NCI-H748 (cell line): ENCODE data around the gene LMX1B.
"Not testable (repeated sequence)": the region's sequence is repeated elsewhere in the genome, so short reads cannot be mapped to it uniquely, and the experiment has no call there.

Experiments
- DNase-seq: peaks from one replicate; lab custom pipeline; 2025; ENCODE audit not compliant: unreplicated experiment; lab: John Stamatoyannopoulos, UW

Gene LMX1B

DNA sequence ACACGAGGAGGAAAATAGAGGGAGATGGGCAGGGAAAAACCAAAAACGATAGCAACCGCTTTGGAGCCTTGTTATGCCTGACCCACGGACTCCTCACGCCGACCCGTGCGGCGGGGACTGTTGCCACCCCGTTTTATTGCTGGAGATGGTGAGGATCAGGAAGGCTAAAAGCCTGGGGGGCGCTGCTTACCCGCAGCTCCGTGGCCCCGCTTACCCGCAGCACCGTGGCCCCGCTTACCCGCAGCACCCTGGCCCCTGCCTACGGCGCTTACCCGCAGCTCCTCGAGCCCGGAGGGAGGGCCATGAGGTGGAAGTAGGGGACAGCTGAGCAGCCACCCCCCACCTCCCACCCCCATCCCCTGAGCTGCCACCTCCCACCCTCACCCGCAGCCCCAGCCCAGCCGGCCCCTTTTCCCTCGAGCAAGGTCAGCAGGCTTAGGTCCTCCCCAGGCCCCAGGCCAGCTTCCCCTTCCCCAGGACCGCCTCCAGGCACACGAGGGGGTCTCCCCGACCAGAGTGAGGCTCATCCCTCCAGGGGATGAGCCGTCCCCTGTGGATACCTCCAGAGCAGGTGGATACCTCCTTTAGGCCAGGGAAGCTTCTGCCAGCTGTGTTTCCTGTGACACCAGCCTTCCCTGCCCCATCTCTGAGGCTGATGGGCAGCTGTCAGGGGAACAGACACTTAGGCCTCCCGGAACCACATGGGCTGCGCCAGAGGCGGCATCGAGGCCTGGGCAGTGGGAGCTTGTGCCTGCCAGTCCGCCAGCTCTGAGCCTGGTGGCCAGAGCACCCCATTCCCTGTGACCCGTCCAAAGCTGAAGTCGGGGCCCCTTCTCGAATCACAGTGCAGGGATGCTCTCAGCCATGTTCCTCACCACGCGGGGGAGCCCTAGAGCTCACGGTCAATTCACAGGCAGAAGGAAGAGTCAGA is 92.3 kb downstream of the LMX1B start:
- DNase-seq = peak; percentile 55

- no peak for DNase-seq
Measured at GRCh38 chr9:126706698-126707053, 92.9 kb downstream of the LMX1B start.

- no peak for DNase-seq
Measured at GRCh38 chr9:126707083-126707482, 93.4 kb downstream of the LMX1B start.

DNA sequence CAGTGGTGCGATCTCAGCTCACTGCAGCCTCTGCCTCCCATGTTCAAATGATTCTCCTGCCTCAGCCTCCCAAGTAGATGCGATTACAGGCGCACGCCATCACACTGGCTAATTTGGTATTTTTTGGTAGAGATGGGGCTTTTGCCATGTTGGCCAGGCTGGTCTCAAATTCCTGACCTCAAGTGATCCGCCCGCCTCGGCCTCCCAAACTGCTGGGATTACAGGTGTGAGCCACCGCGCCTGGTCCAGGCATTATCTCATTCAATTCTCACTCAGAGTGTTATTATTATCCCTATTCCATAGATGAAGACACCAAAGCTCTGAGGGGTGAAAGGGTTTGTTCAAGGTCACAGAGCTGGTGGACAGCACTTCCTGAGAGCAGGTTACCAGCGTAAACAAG is 94.0 kb downstream of the LMX1B start:
- DNase-seq = not testable (repeated sequence)

- DNase-seq = no peak
Measured at GRCh38 chr9:126708178-126708577, 94.5 kb downstream of the LMX1B start.

DNA sequence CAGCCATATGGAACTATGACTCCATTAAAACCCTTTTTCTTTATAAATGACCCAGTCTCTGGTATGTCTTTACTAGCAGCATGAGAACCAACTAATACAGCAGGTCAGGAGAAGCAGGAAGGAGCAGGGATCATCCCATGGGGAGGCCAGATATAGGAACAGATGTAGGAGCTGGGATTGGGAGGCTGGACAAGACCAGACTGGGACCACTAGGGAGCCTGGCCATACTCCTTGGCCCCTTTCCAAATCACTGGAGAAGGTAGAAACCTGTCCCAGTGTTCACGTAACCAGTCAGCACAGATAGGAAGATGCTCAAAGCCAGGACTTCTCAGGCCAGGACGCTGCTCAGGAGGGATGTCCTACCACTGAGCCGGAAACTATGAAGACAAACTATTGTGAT is 95.5 kb downstream of the LMX1B start:
- DNase-seq = no peak

DNA sequence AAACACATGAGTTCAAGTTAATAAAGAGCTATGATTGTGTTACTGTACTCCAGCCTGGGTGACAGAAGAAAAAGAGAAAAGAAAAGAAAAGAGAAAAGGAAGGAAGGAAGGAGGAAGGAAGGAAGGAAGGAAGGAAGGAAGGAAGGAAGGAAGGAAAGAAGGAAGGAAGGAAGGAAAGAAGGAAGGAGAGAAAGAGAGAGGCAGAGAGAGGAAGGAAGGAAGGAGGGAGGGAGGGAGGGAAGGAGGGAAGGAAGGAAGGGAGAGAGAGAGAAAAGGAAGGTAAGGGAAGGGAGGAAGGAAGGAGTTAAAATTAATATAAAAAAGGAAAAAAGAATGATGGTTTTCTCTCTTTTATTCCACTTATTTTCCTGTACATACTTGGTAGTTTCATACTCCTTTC is 101.7 kb downstream of the LMX1B start:
- DNase-seq = no peak

DNA sequence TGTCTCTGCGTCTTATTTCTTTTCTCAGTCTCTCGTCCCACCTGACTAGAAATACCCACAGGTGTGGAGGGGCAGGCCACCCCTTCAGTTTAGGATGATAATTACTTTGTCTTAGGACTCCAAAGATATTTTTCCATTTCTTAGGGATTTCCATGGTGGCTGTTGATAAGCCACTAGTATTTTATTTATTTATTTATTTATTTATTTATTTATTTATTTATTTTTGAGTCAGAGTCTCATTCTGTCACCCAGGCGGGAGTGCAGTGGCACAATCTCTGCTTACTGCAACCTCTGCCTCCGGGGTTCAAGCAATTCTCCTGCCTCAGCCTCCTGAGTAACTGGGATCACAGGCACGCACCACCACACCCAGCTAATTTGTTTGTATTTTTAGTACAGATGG is 103.7 kb downstream of the LMX1B start:
- DNase-seq = not testable (repeated sequence)

- DNase-seq = peak; percentile 92
Measured at GRCh38 chr9:126719618-126720031, 105.9 kb downstream of the LMX1B start.

DNA sequence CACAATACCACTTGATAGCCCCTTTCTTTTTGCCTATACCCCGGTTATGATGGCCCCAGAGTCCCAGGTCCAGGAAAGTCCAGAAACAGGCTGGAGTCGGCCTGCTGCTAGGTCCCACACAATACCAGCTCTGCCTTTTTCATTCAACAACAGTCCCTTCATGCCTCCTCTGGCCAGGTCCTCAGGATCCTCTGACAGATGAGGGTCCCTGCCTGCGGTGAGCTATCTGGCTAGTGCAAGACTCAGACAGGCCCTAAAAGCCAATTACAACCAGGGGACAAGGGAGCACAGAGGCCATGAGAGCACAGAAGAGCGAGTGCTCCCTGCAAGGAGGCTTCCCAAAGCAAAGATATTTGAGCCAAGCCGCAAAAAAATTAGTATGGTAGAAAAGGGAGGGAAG is 106.3 kb downstream of the LMX1B start:
- DNase-seq = no peak

- no peak for DNase-seq
Measured at GRCh38 chr9:126720661-126721563, 107.2 kb downstream of the LMX1B start.

DNA sequence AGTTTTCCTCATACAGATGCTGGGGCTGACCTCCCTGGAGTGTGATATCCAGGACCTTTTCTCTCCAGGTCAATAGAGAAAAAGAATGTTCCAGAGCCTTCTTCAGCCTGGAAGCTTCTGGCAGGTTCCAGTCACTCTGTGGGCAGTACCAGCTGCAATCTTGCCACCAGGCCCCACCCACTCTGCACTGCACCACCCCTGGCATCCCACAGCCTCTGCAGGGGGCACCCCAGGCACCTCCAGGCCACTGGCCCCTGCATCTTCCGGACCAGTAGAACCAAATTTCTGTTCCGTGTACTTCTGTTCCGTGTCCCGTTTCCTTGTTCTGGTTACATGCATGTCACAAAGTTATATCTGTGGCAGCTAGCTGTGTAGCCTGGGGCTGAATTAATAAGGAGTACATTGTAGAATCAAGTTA is 107.8 kb downstream of the LMX1B start:
- DNase-seq = no peak

DNA sequence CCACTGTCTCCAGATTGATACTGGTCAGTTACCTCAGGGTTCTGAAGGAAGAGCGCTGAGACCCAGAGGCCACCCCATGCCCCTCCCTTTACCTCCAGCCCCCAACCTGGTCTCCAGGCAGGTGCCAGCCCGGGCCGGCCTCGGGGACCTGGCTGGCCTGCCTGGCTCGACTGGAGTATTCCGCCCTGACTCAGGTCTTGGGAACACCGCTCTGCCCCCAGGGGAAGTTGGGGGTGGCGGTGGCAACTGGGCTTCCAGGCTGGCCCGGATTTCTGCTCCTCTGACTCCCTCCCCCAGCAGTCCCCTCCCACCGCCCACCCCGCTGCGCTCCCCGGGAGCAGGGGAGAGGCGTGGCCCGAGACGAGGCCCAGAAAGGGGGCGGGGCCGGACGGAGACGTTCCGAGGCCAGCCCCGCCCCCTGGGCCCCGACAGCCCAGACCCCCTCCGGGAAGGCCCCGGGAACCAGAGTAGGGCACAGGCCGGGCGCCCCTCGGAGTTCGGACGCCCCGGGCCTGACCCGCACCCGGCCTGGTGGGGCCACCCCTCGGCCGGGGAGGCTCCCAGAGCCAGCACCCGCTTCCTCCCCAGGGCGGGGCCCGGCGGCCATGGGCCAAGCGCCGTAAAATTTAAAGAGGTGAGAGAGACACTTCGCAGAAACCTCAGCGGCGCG is 108.7 kb downstream of the LMX1B start:
- peak; percentile 77 for DNase-seq

GRCh38 chr9:126722922-126723806 is 109.4 kb downstream of the LMX1B start:
- DNase-seq = peak; percentile 72

DNA sequence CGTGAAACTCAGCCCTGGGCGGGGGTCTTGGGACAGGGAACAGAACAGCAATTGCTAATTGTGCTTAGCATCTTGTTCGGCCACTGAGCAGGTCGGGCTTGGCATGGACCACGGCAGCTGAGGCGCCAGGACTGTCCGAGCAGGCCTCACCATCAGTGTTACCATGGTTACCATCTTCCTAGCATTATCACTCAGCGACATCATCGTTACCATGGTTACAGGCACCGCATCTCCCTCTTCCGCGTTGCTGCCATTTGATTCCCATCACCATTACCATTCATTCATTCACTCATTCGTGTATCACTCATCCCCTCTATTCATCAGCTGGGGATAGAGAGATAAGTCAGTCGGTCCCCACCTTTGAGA is 110.1 kb downstream of the LMX1B start:
- peak; percentile 88 for DNase-seq

- DNase-seq = peak; percentile 46
Measured at GRCh38 chr9:126724226-126724625, 110.5 kb downstream of the LMX1B start.

DNA sequence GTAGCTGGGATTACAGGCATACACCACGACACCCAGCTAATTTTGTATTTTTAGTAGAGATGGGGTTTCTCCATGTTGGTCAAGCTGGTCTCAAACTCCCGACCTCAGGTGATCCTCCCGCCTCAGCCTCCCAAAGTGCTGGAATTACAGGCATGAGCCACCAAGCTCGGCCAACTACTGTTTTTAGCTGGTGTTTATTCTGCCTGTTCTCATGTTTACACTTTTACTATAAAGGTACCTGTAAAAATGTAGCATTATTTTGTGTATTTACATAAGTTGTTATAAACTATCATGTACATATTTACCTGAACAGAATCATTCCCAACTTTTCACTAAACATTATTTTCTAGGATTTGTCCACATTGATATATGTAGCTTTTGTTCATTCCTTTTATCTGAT is 111.8 kb downstream of the LMX1B start:
- not testable (repeated sequence) for DNase-seq

DNA sequence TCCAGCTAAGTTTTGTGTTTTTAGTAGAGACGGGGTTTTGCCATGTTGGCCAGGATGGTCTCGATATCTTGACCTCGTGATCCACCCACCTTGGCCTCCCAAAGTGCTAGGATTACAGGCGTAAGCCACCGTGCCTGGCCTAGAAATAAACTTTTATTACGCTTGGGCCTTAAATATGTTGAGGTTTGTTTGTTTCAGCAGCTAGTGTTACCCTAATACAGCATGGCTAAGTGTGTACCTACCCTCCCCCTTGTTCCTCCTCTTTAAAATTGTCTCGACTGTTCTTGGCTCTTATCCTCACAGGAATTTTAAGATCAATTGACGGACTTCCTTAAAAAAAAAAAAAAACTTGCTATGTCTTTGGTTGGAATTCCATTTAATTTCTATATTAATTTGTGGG is 114.5 kb downstream of the LMX1B start:
- DNase-seq = not testable (repeated sequence)

DNA sequence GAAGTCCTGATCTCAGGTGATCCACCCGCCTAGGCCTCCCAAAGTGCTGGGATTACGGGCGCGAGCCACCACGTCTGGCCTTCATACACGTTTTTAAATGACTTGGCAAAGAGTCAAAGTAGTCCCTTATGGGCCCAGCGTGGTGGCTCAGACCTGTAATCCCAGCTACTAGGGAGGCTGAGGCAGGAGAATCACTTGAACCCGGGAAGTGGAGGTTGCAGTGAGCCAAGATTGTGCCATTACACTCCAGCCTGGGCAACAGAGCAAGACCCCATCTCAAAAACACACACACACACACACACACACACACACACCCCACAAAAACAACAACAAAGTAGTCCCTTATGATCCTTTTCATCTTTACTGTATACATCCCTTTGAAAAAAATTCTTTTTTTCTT is 116.9 kb downstream of the LMX1B start:
- not testable (repeated sequence) for DNase-seq

DNA sequence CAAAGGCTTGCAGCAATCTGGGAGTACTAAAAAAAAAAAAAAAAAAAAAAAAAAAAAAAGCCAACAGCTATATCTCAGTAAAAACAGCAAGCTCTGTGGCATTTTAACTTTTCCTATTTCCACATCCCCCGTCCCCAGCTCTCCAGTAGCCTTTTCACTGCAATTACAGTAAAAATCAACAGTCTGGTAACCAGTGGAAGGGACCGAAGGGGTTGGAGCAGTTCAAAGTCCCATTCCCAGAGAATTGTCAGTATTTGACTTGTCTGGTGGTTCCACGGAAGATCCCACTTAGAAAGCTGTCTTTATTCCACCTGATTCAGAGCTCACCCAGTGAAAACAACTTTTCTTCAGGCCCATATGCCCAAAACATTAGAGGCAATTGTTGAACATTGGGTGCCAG is 119.3 kb downstream of the LMX1B start:
- DNase-seq = no peak
